GM21381 (cell line): ENCODE data around the gene LRRC52.

Source experiments
- ATAC-seq: cut with Tn5 transposase; IDR thresholded peaks from one replicate; pipeline ENCODE4 v1.9.1; 2021; ENCODE audit warnings: mild to moderate bottlenecking, moderate library complexity; ENCODE audit not compliant: unreplicated experiment

Gene LRRC52

GRCh38 chr1:165536016-165536415 lies 7.8 kb upstream of the LRRC52 start:
- ATAC-seq, result no peak

DNA sequence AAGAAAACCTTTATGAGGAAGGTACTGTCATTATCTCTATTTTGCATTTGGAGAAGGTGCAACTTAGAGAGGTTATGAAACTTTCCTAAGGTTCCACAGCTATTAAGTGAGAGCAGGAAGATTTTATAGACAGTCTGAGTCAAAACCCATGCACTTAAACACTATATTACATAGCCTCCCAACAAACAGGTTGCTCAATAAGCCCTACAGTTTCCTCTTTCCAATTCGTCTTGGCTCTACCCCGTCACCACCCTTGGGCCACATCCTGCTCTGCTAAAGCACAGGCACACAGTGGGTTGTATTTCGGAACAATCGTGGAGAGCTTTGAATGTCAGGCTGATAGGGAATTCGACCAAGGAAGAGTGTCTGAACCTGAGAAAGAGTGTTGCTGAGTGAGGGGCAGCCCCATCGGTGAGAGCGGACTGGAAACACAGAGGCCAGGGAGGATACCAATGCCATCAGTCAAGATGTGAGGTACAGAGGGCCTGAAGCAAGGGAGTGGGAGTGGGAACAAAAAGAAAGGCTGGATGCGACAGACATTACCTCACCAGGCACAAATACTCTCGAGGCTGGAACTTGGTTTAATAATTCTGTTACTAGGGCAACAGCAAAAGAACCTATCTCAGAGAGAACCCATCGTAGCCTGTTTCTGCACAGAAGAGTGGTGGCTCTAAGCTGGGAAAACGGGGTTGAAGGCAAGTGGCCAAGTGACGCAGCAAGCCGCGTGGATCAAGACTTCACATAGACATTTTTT lies 6.3 kb upstream of the LRRC52 start:
- no peak for ATAC-seq

- no peak for ATAC-seq
Measured at GRCh38 chr1:165539306-165539705, 4.5 kb upstream of the LRRC52 start.

DNA sequence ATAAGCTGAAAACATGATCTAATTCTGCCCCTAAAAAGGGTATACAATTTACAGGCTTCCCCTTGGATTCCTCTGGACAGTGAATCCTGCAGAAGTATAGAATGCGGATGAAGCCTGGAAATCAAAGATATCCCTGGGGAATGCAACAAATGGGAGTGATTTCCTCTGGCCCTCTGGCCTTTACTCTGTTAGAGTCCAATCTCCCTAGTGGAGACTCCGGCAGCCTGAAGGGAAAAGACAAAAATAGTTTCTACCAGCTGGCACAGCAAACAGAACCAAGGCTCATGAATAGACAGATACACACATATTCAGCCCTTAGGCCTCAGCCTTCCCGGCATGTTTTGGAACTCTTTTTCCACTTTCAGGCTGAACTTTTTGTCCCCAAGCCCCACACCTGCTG lies 3.9 kb upstream of the LRRC52 start:
- ATAC-seq, result no peak

DNA sequence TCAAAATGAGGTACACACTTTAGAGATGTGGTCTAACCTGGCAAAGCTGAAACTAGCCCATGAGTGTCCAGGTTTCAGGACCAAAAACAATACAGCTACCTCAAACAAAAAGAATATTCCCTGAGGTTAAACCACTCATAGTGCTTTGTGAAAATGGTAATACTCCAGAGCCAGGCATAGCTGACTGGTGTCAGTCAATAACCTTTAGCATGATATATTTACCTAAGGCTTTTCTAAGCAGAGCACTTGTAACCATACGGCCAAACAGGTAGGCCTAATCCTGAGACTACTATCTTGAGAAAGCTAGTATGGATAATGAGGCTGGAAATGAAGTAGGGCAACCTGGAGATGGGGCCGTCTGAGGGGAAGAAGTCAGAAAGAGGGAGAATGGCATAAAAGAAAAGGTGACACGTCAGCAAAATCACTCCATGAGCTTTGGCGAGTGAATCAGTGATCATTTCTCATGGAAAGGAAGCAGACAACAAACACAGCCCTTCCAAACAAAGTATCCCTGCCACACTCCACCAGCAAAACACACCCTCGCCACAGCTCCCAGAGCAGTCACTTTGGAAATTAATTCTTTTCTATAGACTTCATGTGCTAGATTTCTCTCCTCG lies 1.7 kb upstream of the LRRC52 start:
- ATAC-seq, result no peak

- no peak for ATAC-seq
Measured at GRCh38 chr1:165542647-165543046, 1.2 kb upstream of the LRRC52 start.

DNA sequence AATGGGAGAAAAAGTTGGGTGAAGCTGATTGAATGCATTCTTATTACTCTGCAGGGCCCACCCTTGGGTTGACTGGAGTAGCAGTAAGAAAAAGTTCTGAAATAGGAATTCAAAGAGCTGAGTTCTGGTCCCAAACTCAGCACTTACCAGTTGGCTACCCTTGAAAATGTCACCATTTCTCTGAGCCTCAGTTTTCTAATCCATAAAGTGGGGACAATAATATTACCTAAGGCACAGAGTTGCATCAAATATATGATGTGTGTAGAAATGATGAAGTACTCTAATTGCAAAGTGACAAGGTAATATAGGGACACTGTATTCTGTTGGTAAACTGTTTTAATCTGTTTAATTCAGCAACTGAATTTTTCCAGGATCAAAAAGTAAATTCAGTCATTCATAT lies 1.2 kb downstream of the LRRC52 start:
- ATAC-seq, result no peak

DNA sequence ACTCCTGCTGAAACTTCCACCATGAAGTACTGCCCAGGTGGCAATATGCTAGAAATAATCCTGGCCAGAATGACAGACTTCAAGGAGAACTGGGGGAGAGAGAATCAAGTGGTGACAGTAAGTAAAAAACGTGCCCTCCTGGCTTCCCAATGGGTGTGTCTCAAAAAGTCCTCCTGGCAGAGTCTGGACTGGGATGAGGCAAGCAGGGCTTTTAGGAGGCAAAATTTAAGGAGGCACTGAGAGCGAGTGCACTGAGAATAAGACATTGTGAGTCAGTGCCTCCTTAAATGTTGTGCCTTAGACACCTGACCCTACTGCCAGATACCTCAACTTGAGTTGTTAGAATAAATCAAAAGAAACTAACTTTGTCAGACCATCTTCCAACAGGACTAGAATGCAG lies 2.2 kb downstream of the LRRC52 start:
- ATAC-seq, result no peak

DNA sequence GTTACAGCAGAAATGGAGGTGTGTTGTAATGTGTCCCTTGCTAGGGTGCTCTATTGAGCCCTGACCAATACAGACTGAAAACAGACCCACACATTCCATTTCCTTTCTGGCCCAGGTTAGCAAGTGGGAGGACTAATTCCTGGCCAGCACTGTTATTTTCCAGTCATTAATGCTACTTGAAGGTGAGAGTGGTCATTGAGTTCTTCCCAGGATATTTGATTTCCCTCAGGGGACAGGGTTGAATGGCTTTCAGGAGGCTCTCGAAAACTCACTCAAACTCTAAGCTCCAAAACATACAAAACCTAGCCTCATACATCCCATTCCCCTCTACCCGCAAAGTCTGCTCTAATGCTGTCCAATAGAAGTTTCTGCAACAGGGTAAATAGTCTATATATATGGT lies 6.2 kb downstream of the LRRC52 start:
- ATAC-seq, result no peak

DNA sequence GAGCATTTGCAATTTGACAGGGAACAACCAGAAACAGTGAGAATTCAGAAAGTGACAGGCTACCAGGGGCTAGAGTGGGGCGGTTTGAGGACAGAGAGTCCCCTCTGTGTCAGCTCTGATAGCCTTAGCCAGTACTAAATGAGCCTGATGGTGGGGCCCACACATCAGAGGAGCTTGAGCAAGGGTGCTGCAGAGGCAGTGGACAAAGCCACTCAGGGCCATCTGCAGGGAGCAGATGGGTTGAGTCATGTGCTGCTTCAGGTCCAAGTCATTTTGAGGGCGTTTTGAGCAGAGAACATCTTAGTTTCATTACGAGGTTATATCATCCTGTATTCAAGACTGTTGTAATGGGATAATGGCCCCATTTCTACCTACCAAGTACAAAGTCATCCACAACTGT lies 7.7 kb downstream of the LRRC52 start:
- no peak for ATAC-seq

- no peak for ATAC-seq
Measured at GRCh38 chr1:165560883-165561656, 17.3 kb downstream of the LRRC52 start.

- no peak for ATAC-seq
Measured at GRCh38 chr1:165562571-165562970, 18.8 kb downstream of the LRRC52 start.

GRCh38 chr1:165563551-165563950 lies 19.8 kb downstream of the LRRC52 start:
- ATAC-seq, result no peak

DNA sequence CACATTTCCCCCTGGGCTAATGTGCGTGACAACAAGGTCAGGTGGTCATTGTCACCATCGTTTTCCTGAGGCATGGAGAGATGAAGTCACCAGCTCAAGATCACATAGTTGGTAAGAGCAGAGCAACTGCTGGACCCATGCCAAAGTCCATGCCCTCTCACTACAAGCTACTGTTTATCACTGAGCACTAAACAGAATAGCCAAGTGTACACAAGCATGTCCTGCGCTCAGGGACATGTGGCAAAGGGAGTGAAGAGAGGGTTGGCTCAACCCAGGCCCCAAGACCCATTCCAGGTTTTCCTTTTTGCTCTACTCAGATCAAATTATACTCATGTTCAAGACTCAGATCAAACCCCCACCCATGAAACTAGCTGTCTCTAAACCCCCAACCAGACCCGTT lies 20.8 kb downstream of the LRRC52 start:
- no peak for ATAC-seq

DNA sequence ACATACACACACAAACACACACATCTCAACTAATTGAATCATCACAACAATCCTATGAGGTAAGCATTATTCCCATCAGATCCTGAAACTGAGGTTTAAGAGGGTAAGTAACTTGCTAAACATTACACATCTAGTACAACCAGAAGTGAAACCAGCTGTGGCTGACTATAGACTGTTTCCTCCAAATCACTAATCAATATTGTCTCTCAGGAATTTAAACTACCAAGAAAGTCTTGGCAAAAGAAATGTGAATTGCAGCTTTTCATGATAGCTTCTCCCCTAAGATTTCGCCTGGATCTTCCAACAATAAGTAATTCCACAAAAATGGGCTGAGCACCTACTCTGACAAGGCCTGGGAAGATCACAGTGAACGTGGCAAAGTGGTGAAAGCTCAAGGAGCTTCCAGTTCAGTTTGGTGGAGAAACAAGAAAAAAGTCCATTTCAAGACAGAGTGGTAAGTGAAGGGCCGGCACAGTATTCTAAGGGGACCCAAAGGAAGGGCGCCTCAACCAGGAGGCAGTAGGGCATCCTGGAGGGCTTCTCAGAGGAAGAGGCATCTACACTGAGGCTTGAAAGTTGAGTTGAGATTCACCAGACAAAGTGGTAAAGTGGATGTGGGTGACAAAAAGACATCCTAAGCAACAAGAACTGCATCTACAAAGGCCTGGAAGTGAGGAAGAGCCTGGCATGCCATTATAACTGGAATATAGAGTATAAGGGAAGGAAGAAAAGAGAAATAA lies 22.1 kb downstream of the LRRC52 start:
- no peak for ATAC-seq

GRCh38 chr1:165570078-165570477 lies 26.3 kb downstream of the LRRC52 start:
- no peak for ATAC-seq

DNA sequence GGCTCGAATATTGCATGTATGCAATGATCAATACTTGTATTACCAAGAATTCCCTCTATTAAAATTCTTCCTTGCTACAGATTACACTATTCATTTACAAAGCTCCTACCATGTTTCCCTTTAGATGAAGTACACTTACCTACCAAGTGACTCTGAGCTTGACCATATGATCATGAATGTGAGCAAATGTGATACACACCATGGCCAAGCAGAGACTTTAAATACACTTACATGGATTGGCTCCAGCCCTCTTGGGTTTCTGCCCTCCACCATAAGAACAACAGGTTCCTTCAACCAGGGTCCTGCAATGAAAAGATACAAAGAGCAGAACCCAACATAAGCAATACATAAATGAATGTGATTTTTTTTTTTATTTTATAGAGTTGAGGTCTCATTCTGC lies 30.0 kb downstream of the LRRC52 start:
- ATAC-seq, result no peak

GRCh38 chr1:165574295-165574694 lies 30.5 kb downstream of the LRRC52 start:
- ATAC-seq, result no peak

GRCh38 chr1:165575468-165576099 lies 31.8 kb downstream of the LRRC52 start:
- ATAC-seq, result no peak

DNA sequence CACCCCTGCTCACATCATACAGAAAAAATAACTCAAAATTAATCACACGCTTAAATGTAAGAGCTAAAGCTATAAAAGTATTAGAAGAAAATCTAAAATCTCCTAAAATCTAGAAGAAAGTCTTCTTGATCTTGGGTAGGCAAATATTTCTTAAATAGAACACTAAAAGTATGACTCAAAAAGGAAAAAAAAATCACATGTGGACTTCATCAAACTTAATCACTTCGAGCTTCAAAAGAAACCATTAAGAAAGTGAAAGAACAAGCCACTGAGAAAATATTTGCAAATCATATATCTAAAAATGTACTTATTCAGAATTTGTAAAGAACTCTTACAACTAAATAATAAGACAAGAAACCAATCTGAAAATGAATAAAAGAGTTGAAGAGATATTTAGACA lies 32.7 kb downstream of the LRRC52 start:
- ATAC-seq, result no peak

DNA sequence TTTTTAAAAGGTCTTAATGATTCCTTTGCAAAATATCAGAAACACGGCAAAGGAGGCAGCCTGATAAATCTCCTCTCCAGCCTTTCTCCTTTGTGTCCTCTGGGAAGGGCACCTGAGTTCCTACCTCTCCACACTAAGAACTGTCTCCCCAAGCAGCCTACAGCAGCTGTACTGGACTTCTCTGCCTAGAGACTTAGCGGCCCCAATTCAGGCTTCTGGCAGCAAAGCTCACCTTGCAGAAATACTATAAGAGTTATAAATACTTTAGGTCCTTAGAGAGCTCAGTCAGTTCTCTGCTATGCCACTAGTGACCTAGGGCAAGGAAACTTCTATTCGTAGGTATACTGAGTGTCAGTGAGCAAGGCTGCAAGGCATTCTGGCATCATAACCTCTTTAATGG lies 33.9 kb downstream of the LRRC52 start:
- ATAC-seq, result no peak
